Neural progenitor cell (in vitro differentiated cells): Measurements from ENCODE around the gene TNFRSF13B. TPM values are rescaled to one million over a fixed set of nuclear protein-coding genes. Genes with fewer than 3 reads are reported as not detected.

ENCODE experiments used
- DNase-seq: peaks from one replicate; pipeline ENCODE4 v3.0.0-alpha.2; 2016; ENCODE audit warnings: low spot score
- H2AFZ ChIP-seq: fragments of 200-600 bp; sonication (generic); replicated peaks from 2 replicates; pipeline ENCODE4 v1.6.1; 2016; ENCODE audit warnings: antibody characterized with exemption
- H3F3A ChIP-seq: fragments of 200-600 bp; sonication (generic); 2 replicates; pipeline ENCODE4 v1.6.1; 2016; ENCODE audit warnings: antibody characterized with exemption, low read depth
- H3K27ac ChIP-seq: fragments of 200-600 bp; sonication (generic); 2 replicates; pipeline ENCODE4 v1.5.1; 2016; ENCODE audit warnings: mild to moderate bottlenecking
- H3K27me3 ChIP-seq: fragments of 200-600 bp; sonication (generic); 2 replicates; pipeline ENCODE4 v1.6.1; 2016; ENCODE audit warnings: mild to moderate bottlenecking, moderate library complexity
- H3K36me3 ChIP-seq: fragments of 200-600 bp; sonication (generic); 2 replicates; pipeline ENCODE4 v1.5.1; 2016
- H3K4me1 ChIP-seq: fragments of 200-600 bp; sonication (generic); 2 replicates; pipeline ENCODE4 v1.6.1; 2016; ENCODE audit warnings: mixed run types
- H3K4me2 ChIP-seq: fragments of 200-600 bp; sonication (generic); 2 replicates; pipeline ENCODE4 v1.6.1; 2016
- H3K4me3 ChIP-seq: fragments of 200-600 bp; sonication (generic); 2 replicates; pipeline ENCODE4 v1.5.1; 2016
- H3K79me2 ChIP-seq: fragments of 200-600 bp; sonication (generic); 2 replicates; pipeline ENCODE4 v1.6.1; 2016; ENCODE audit warnings: low read depth
- H3K9ac ChIP-seq: fragments of 200-600 bp; sonication (generic); 2 replicates; pipeline ENCODE4 v1.6.1; 2016
- H3K9me3 ChIP-seq: fragments of 200-600 bp; sonication (generic); 2 replicates; pipeline ENCODE4 v1.5.1; 2016; ENCODE audit warnings: low read depth
- H4K20me1 ChIP-seq: fragments of 200-600 bp; sonication (generic); 2 replicates; pipeline ENCODE4 v1.6.1; 2016; ENCODE audit warnings: low read depth
- H3K27ac Mint-ChIP-seq: 3 replicates; pipeline ENCODE4 v1.8.0; 2021; ENCODE audit warnings: mixed read lengths
- H3K27me3 Mint-ChIP-seq: 2 replicates; pipeline ENCODE4 v1.8.0; 2022; ENCODE audit warnings: low read depth, mild to moderate bottlenecking, inconsistent platforms, moderate library complexity, mixed read lengths; ENCODE audit not compliant: insufficient read depth
- H3K36me3 Mint-ChIP-seq: 3 replicates; pipeline ENCODE4 v1.8.0; 2021; ENCODE audit warnings: mixed read lengths
- H3K4me1 Mint-ChIP-seq: 3 replicates; pipeline ENCODE4 v1.8.0; 2021; ENCODE audit warnings: mixed read lengths
- H3K4me3 Mint-ChIP-seq: 3 replicates; pipeline ENCODE4 v1.8.0; 2021; ENCODE audit warnings: mild to moderate bottlenecking, moderate library complexity, mixed read lengths
- H3K9me3 Mint-ChIP-seq: 3 replicates; pipeline ENCODE4 v1.8.0; 2020; ENCODE audit warnings: mixed read lengths
- EZH2 ChIP-seq: fragments of 200-600 bp; sonication (generic); IDR thresholded peaks from 2 replicates; pipeline ENCODE4 v1.6.1; 2017; ENCODE audit warnings: antibody characterized with exemption, mild to moderate bottlenecking, moderate library complexity
- EZH2phosphoT487 ChIP-seq: fragments of 200-600 bp; sonication (generic); IDR thresholded peaks from 2 replicates; pipeline ENCODE4 v1.6.1; 2017; ENCODE audit warnings: antibody characterized with exemption
- total RNA-seq: library from RNA; depleted of rRNA; stranded (reverse); fragments of >200 nt; gene quantifications from 2 replicates; pipeline ENCODE4 v1.2.3, GENCODE V29; 2015; ENCODE audit warnings: low replicate concordance
- TF ChIP-seq, protein P1 (sequence below): fragments of 200-600 bp; sonication (generic); IDR thresholded peaks from 2 replicates; pipeline ENCODE4 v1.5.1; 2017; ENCODE audit warnings: antibody characterized with exemption, mild to moderate bottlenecking

Gene TNFRSF13B
- total RNA-seq, 1 donor from 2014 or later: not detected

DNA sequence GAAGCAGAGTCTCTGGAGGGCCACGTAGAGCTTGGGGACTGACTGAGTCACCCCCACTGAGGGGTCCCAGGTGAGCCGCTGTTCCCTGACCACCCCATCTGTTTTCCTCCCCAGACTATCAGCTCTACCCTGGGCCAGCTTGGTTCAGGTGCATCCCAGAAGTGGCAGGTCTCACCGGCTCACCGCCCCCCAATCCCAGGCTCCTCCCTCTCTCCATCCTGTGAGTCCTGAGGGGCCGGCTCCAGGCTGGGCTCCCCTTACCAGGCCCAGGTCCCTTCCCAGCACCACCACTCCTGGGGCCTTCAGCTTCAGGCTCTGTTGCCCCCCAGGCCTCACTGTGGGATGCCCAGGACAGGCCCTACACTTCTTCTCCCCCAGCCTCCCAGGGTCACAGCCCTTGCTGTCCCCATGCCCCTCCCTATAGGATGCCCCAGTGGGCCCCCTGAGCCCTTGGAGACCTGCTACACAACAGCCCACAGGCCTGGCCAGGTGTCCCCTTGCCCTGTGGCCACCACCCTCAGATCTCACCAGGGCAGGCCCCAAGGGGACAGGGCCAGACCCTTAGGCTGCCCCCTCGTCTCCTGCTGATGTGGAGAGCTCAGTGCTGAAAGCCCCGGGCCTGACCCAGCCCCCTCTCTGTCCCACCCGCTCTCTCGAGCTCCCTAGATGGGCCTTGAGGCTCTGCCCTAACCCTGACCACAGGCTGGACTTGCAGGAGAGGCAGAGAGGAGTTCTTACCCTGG lies 40.4 kb downstream of the TNFRSF13B start:
- H3K27ac Mint-ChIP-seq: no peak overlapping the region

DNA sequence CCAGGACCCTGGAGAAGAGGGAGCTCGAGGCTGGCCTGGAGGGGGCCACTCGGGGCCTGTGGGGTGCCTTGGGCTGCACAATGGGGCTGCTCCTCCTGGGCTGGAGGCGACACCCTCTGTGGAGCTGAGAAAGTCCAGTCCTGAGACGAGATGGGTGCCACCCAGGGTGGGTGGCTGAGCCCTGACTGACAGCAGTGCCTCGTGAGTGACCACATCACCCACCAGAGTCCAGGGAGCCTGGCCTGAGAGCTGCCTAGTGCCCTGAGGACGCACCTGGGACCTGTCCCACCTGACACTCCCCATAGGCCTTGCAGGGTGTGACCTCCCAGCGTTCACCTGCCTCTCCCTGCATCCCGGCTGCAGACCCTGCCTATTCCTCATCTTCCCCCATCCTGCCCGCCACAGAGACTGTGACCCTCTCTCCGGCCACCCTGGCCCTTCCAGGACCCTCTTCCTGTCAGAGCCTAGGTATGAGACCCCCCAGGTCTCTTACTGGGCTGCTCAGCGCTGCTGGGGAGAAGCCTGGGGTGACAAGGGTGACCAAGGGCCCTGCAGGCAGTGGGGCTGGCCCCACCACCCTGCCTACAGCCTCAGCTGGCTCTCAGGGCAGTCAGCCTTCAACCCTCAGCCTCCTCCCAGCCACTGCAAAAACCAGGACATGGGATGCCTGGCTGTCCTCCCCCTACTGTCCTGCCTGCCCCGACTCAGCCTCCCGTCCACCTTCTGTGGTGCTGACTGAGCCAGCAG lies 41.2 kb downstream of the TNFRSF13B start:
- H3F3A ChIP-seq: no peaks in the 10 kb centered on the region
- Mint-ChIP-seq H3K9me3 (no peaks in the 10 kb centered on the region), H3K4me1 (no peaks in the 10 kb centered on the region), H3K27ac (no peak overlapping the region), H3K36me3 (no peaks in the 10 kb centered on the region), H3K27me3 (no peaks in the 10 kb centered on the region), H3K4me3 (no peak overlapping the region)
- no peaks in the 10 kb centered on the region for H3K9me3 ChIP-seq
- TF ChIP-seq EZH2phosphoT487: no peak
- TF ChIP-seq EZH2: no peak
- TF ChIP-seq, protein P1, sequence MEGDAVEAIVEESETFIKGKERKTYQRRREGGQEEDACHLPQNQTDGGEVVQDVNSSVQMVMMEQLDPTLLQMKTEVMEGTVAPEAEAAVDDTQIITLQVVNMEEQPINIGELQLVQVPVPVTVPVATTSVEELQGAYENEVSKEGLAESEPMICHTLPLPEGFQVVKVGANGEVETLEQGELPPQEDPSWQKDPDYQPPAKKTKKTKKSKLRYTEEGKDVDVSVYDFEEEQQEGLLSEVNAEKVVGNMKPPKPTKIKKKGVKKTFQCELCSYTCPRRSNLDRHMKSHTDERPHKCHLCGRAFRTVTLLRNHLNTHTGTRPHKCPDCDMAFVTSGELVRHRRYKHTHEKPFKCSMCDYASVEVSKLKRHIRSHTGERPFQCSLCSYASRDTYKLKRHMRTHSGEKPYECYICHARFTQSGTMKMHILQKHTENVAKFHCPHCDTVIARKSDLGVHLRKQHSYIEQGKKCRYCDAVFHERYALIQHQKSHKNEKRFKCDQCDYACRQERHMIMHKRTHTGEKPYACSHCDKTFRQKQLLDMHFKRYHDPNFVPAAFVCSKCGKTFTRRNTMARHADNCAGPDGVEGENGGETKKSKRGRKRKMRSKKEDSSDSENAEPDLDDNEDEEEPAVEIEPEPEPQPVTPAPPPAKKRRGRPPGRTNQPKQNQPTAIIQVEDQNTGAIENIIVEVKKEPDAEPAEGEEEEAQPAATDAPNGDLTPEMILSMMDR: no peak
- H4K20me1 ChIP-seq: no peaks in the 10 kb centered on the region
- no peaks in the 10 kb centered on the region for H3K27me3 ChIP-seq
- no peaks in the 10 kb centered on the region for H3K4me1 ChIP-seq
- no peak overlapping the region for H3K9ac ChIP-seq
- H3K27ac ChIP-seq: no peak overlapping the region
- DNase-seq: no peak
- H3K4me2 ChIP-seq: no peak overlapping the region
- H3K4me3 ChIP-seq: no peak overlapping the region
- H2AFZ ChIP-seq: no peak overlapping the region
- H3K36me3 ChIP-seq: no peaks in the 10 kb centered on the region
- no peaks in the 10 kb centered on the region for H3K79me2 ChIP-seq

More for the DNA sequence above, 40.4 kb downstream of the TNFRSF13B start:
- Histone ChIP-seq H4K20me1 (no peaks in the 10 kb centered on the region), H3K36me3 (no peaks in the 10 kb centered on the region), H3F3A (no peaks in the 10 kb centered on the region), H3K4me3 (no peak overlapping the region), H3K27ac (no peak overlapping the region), H3K9me3 (no peaks in the 10 kb centered on the region), H3K4me1 (no peaks in the 10 kb centered on the region), H3K79me2 (no peaks in the 10 kb centered on the region), H3K27me3 (no peaks in the 10 kb centered on the region), H3K4me2 (no peak overlapping the region), H2AFZ (no peak overlapping the region), H3K9ac (no peak overlapping the region)
- H3K4me1 Mint-ChIP-seq: peaks cover 3% of the 10 kb centered on the region
- H3K27me3 Mint-ChIP-seq: peaks cover 2% of the 10 kb centered on the region
- no peak for DNase-seq
- no peak overlapping the region for H3K4me3 Mint-ChIP-seq
- H3K9me3 Mint-ChIP-seq: no peaks in the 10 kb centered on the region
- H3K36me3 Mint-ChIP-seq: no peaks in the 10 kb centered on the region
- TF ChIP-seq EZH2phosphoT487 (no peak), EZH2 (no peak)
- TF ChIP-seq, protein P1: no peak

DNA sequence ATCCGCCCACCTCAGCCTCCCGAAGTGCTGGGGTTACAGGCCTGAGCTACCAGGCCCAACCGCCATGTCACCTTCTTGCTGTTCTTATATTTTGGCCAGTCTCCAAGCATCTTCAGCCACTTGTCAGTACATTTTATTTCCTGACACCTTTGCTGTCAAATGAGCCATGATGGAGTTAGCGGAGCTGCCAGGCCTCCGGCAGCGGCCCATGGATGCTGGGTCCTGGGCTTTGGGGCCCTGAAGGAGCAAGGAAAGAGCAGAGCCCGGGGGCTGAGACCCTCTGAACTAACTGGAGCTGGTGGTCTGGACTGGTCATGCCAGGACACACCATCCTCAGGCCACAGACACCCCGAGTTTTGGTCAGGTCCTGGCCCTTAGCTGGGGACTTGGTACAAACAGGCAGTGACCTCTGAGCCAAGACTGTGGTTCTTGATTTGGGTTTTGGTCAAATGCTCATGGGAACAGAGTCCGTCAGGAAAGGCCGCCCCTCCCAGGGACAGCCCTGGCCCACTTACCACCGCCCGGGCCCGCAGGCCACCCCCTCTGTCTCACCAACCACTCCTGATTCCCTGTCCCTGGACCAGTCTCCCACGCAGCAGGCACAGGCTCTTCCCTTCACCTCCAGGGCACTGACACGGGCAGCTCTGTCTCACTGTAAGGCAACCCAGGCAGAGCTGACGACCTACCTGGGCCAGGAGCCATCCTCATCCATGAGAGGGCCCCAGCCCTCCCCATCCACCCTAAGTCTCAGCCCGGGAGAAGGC lies 42.0 kb downstream of the TNFRSF13B start:
- H3K4me1 Mint-ChIP-seq: no peaks in the 10 kb centered on the region
- H4K20me1 ChIP-seq: no peaks in the 10 kb centered on the region
- H3K36me3 ChIP-seq: no peaks in the 10 kb centered on the region
- no peak overlapping the region for H2AFZ ChIP-seq
- H3K27me3 Mint-ChIP-seq: no peaks in the 10 kb centered on the region
- H3K27ac Mint-ChIP-seq: no peak overlapping the region
- no peaks in the 10 kb centered on the region for H3K9me3 Mint-ChIP-seq
- H3K4me2 ChIP-seq: no peak overlapping the region
- no peaks in the 10 kb centered on the region for H3K9me3 ChIP-seq
- no peaks in the 10 kb centered on the region for H3K79me2 ChIP-seq
- no peak overlapping the region for H3K4me3 ChIP-seq
- H3K4me1 ChIP-seq: no peaks in the 10 kb centered on the region
- H3K27ac ChIP-seq: no peak overlapping the region
- H3K9ac ChIP-seq: no peak overlapping the region
- TF ChIP-seq, protein P1: no peak
- no peak for TF ChIP-seq EZH2phosphoT487
- no peak for TF ChIP-seq EZH2
- H3K4me3 Mint-ChIP-seq: no peak overlapping the region
- no peaks in the 10 kb centered on the region for H3K27me3 ChIP-seq
- DNase-seq: no peak
- no peaks in the 10 kb centered on the region for H3F3A ChIP-seq
- no peaks in the 10 kb centered on the region for H3K36me3 Mint-ChIP-seq
